K562 (cell line): Measurements from ENCODE around the gene GPR22. TPM values are rescaled to one million over a fixed set of nuclear protein-coding genes. Genes with fewer than 3 reads are reported as not detected.

ENCODE experiments used
- ATAC-seq: fragments of 200-7000 bp; cut with Tn5 transposase; 3 replicates; pipeline ENCODE4 v1.9.1; 2020; ENCODE audit warnings: moderate library complexity
- BruUV-seq: library from RNA; stranded (reverse); fragments of 400-500 nt; replicated peaks from 2 replicates; lab custom pipeline; 2021; lab: Mats Ljungman, UMichigan
- CTCF ChIA-PET: fragments of 300-600 bp; formaldehyde crosslinking; extraction: SDS; loops from one replicate; lab custom pipeline; 2021; ENCODE audit warnings: low intra/inter-chr PET ratio; lab: Yijun Ruan, JAX
- POLR2A ChIA-PET: fragments of 300-600, 350-650 bp; sonication (Branson Sonifier 250); formaldehyde crosslinking; extraction: SDS; loops from one replicate; lab custom pipeline; 2021; ENCODE audit warnings: antibody characterized with exemption, inconsistent platforms; lab: Yijun Ruan, JAX
- DNase-seq, 4 experiments: peaks; one replicate each; pipeline versions ENCODE4 v3.0.0 to v3.0.0-alpha.2; 2011 to 2018; ENCODE audit warnings: low spot score in 3 of 4, mixed read lengths in 3 of 4; ENCODE audit errors: extremely low read depth in 1 of 4
- FAIRE-seq: peaks from 2 replicates; lab custom pipeline; 2011; peaks lifted over from hg19 to GRCh38; lab: Jason Lieb, UNC
- H2AFZ ChIP-seq: 2 replicates; pipeline ENCODE4 v1.6.0; 2011; ENCODE audit warnings: low read depth, low read length, control low read depth, inconsistent platforms
- H3K27ac ChIP-seq: fragments of 200-600 bp; 3 replicates; pipeline ENCODE4 v1.8.0; 2011; ENCODE audit warnings: low read depth, mild to moderate bottlenecking, control low read depth, inconsistent platforms, low read length, moderate library complexity, mixed read lengths; ENCODE audit errors: extremely low read depth
- H3K27me3 ChIP-seq, 2 experiments: fragments of 300-600 bp in 1 of 2; 2 replicates in 1 of 2; 3 replicates in 1 of 2; pipeline versions ENCODE4 v1.6.0 to v1.8.0; 2011; ENCODE audit warnings: inconsistent platforms in 2 of 2, low read length in 2 of 2, mild to moderate bottlenecking in 1 of 2, mixed read lengths in 1 of 2, moderate library complexity in 1 of 2; ENCODE audit not compliant: control insufficient read depth in 2 of 2, insufficient read depth in 2 of 2
- H3K36me3 ChIP-seq: fragments of 300-600 bp; 3 replicates; pipeline ENCODE4 v1.8.0; 2011; ENCODE audit warnings: mild to moderate bottlenecking, low read length, inconsistent platforms; ENCODE audit not compliant: control insufficient read depth, insufficient read depth
- H3K4me1 ChIP-seq, 2 experiments: fragments of 200-600 bp in 1 of 2; replicated peaks in 1 of 2; 2 replicates in 1 of 2; 3 replicates in 1 of 2; pipeline versions ENCODE4 v1.5.1 to v1.8.0; 2011; ENCODE audit warnings: inconsistent platforms in 2 of 2, low read length in 2 of 2, mild to moderate bottlenecking in 1 of 2, mixed read lengths in 1 of 2, moderate library complexity in 1 of 2; ENCODE audit not compliant: control insufficient read depth in 2 of 2, insufficient read depth in 2 of 2
- H3K4me2 ChIP-seq: 2 replicates; pipeline ENCODE4 v1.6.1; 2011; ENCODE audit warnings: low read length, control low read depth, inconsistent platforms, mixed read lengths; ENCODE audit not compliant: insufficient read depth
- H3K4me3 ChIP-seq: fragments of 200-600 bp; sonication (generic), shearing (Covaris generic); 2 replicates; pipeline ENCODE4 v1.5.1; 2016; ENCODE audit warnings: control low read depth, inconsistent platforms
- H3K79me2 ChIP-seq: fragments of 200-600 bp; 3 replicates; pipeline ENCODE4 v1.8.0; 2011; ENCODE audit warnings: low read length, inconsistent platforms; ENCODE audit not compliant: control insufficient read depth, insufficient read depth
- H3K9ac ChIP-seq, 2 experiments: 2 replicates each; pipeline versions ENCODE4 v1.6.0 to v1.6.1; 2011; ENCODE audit warnings: low read depth in 2 of 2, low read length in 2 of 2, control low read depth in 1 of 2, inconsistent platforms in 1 of 2, mild to moderate bottlenecking in 1 of 2, mixed read lengths in 1 of 2; ENCODE audit not compliant: insufficient read depth in 1 of 2
- H3K9me1 ChIP-seq: one replicate; pipeline ENCODE4 v1.6.0; 2011; ENCODE audit warnings: inconsistent platforms, mild to moderate bottlenecking, low read length, moderate library complexity; ENCODE audit not compliant: control insufficient read depth, insufficient read depth
- H3K9me3 ChIP-seq: replicated peaks from 2 replicates; pipeline ENCODE4 v1.5.1; 2011; ENCODE audit warnings: low read depth, low read length, inconsistent platforms; ENCODE audit not compliant: control insufficient read depth, insufficient read depth
- H4K20me1 ChIP-seq: replicated peaks from 2 replicates; pipeline ENCODE4 v1.6.1; 2011; ENCODE audit warnings: low read length, inconsistent platforms, mixed read lengths; ENCODE audit not compliant: control insufficient read depth, insufficient read depth
- GABPB1 ChIP-seq: sonication (generic); formaldehyde crosslinking; IDR thresholded peaks from 2 replicates; pipeline ENCODE4 v1.8.0; 2022; ENCODE audit warnings: mild to moderate bottlenecking, missing genetic modification reagents
- ID3 ChIP-seq, 2 experiments: fragments of 250-450 bp in 1 of 2; fragments of 450-650 bp in 1 of 2; sonication (Bioruptor Pico) in 1 of 2; IDR thresholded peaks; 2 replicates each; pipeline versions ENCODE4 v1.6.1 to v1.8.0; 2016 to 2021; ENCODE audit warnings: mild to moderate bottlenecking in 2 of 2, moderate library complexity in 2 of 2, missing compliant biosample characterization in 1 of 2, missing genetic modification characterization in 1 of 2
- IFI16 ChIP-seq: fragments of 250-450 bp; sonication (Bioruptor Pico); IDR thresholded peaks from 2 replicates; pipeline ENCODE4 v2.1.2; 2022; ENCODE audit warnings: mild to moderate bottlenecking, inconsistent platforms
- NFIC ChIP-seq: fragments of 450-650 bp; IDR thresholded peaks from 2 replicates; pipeline ENCODE4 v1.6.1; 2017; ENCODE audit warnings: mild to moderate bottlenecking, inconsistent platforms
- NONO ChIP-seq, 2 experiments: fragments of 200-400 bp in 1 of 2; fragments of 450-650 bp in 1 of 2; formaldehyde crosslinking in 1 of 2; IDR thresholded peaks; 2 replicates each; pipeline ENCODE4 v1.6.1; 2017; ENCODE audit warnings: low read depth in 2 of 2, mild to moderate bottlenecking in 2 of 2, moderate library complexity in 2 of 2, low read length in 1 of 2
- POLR3G ChIP-seq: IDR thresholded peaks from 2 replicates; pipeline ENCODE4 v1.6.1; 2011; ENCODE audit not compliant: insufficient read length, insufficient replicate concordance; ENCODE audit errors: extremely low read depth
- SRSF7 ChIP-seq: fragments of 200-400 bp; formaldehyde crosslinking; optimal IDR thresholded peaks from 2 replicates; pipeline ENCODE3; 2017; ENCODE audit warnings: mild to moderate bottlenecking, low read depth, low read length
- STAT6 ChIP-seq: sonication (generic); formaldehyde crosslinking; IDR thresholded peaks from 2 replicates; pipeline ENCODE4 v1.8.1; 2023; ENCODE audit warnings: mild to moderate bottlenecking, missing genetic modification reagents
- THRA ChIP-seq: fragments of 450-650 bp; IDR thresholded peaks from 2 replicates; pipeline ENCODE4 v1.6.1; 2017; ENCODE audit warnings: mild to moderate bottlenecking, moderate library complexity
- ZBED1 ChIP-seq: IDR thresholded peaks from 2 replicates; pipeline ENCODE4 v1.6.1; 2014
- WGBS: fragments of 100-300 bp; shearing (Covaris generic); methylation state at CpG from one replicate; pipeline ENCODE4 v1.1.6; 2016; ENCODE audit warnings: low coverage, mixed read lengths; ENCODE audit not compliant: insufficient coverage; ENCODE audit errors: missing lambda C conversion rate; 5-methylcytosine and 5-hydroxymethylcytosine counted together
- in situ Hi-C: fragments of 300-500 bp; cut with MboI; formaldehyde crosslinking; loops from 4 replicates; pipeline ENCODE4 v1.15.0; 2018; ENCODE audit warnings: inconsistent platforms, mixed read lengths
- intact Hi-C: fragments of 100-400 bp; cut with micrococcal nuclease; formaldehyde crosslinking; loops from 2 replicates; pipeline ENCODE4 v1.14.2; 2022
- polyA plus RNA-seq, 8 experiments: library from polyadenylated mRNA; depleted of rRNA in 4 of 8; stranded (reverse) in 5 of 8; unstranded in 3 of 8; fragments of >200 nt; fragmentation: Nextera tagmentation in 2 of 8; fragmentation: Illumina TruSeq in 1 of 8; extraction: Ambion mirVana in 2 of 8; extraction: Trizol in 1 of 8; gene quantifications; 2 replicates each; pipeline versions ENCODE4 v1.2.1 to v1.2.3, GENCODE V29; 2011 to 2014; ENCODE audit warnings: inconsistent platforms in 1 of 8, missing spikeins in 1 of 8
- total RNA-seq, 7 experiments: library from RNA; depleted of rRNA in 6 of 7; stranded (reverse); fragments of >200 nt in 6 of 7; fragmentation: Illumina TruSeq in 2 of 7; extraction: Trizol in 2 of 7; gene quantifications; 2 replicates each; pipeline versions ENCODE4 v1.2.1 to v1.2.3, GENCODE V29; 2011 to 2021; ENCODE audit warnings: low replicate concordance in 1 of 7

The GPR22 gene
- total and polyA plus RNA-seq, 9 of the 15 experiments (the other 6 are each of a cell fraction or from before 2014, with no cell fraction given) = 0.07 to 0.20 TPM; not detected in 7

GRCh38 chr7:107464666-107465226 is 5.1 kb upstream of the GPR22 start:
- no peak overlapping the region for H2AFZ ChIP-seq
- 52% methylated on average over 3 of the region's 3 CpGs for WGBS
- TF ChIP-seq IFI16 (CRISPR knock-in tag) (no peak), ID3 (CRISPR knock-in tag; IDR thresholded peaks at IDR 0.05) (no peak), ID3 (tag; IDR thresholded peaks at IDR 0.05) (no peak)
- TF ChIP-seq, all 486 proteins: peak for 0

GRCh38 chr7:107467972-107468371 is 1.9 kb upstream of the GPR22 start:
- Histone ChIP-seq H3K9me1 (no peaks in the 10 kb centered on the region), H3K79me2 (no peaks in the 10 kb centered on the region), H3K36me3 (no peaks in the 10 kb centered on the region), H3K4me2 (no peak overlapping the region), H3K9me3 (no peaks in the 10 kb centered on the region), H3K27me3 (no peaks in the 10 kb centered on the region), H3K27ac (no peak overlapping the region), H4K20me1 (no peaks in the 10 kb centered on the region), H3K4me1 (no peaks in the 10 kb centered on the region), H2AFZ (no peak overlapping the region), H3K4me3 (no peak overlapping the region), H3K9ac (no peak overlapping the region)
- no TSS peak for BruUV-seq
- intact Hi-C loops = loop anchor here (10.0 kb wide), 1 partner anchor 677 kb away; no protein-coding TSS in a partner anchor
- 89% methylated on average over 2 of the region's 2 CpGs for WGBS
- ChIA-PET CTCF (no interaction called here), POLR2A (interaction anchor here (1.2 kb wide), 1 partner anchor 18 kb away, joined by 3 read pairs; no protein-coding TSS in a partner anchor)
- ATAC-seq (no peak), FAIRE-seq (no peak), DNase-seq (no peak)
- in situ Hi-C loops = no loop called here
- TF ChIP-seq SRSF7 (no peak), ZBED1 (no peak), THRA (no peak), POLR3G (no peak), STAT6 (no peak), GABPB1 (no peak), NFIC (no peak), NONO (IDR thresholded peaks at IDR 0.05; ENCODE audit: low read depth in 2 of 2, low read length in 1 of 2) (no peak)

More at GRCh38 chr7:107464666-107465226, 5.1 kb upstream of the GPR22 start:
- intact Hi-C loops = loop anchor here (5.0 to 10.0 kb wide), 2 partner anchors 98 to 680 kb away; partner anchors contain the start of genes COG5 and DUS4L
- CTCF ChIA-PET = interaction anchor here (2.0 to 2.8 kb wide), 2 partner anchors 410 to 415 kb away, joined by 7 to 17 read pairs; no protein-coding TSS in a partner anchor
- Histone ChIP-seq H3K4me2 (no peak overlapping the region), H3K4me1 (no peaks in the 10 kb centered on the region), H3K36me3 (no peaks in the 10 kb centered on the region), H3K4me3 (no peak overlapping the region), H3K79me2 (no peaks in the 10 kb centered on the region), H3K27me3 (no peaks in the 10 kb centered on the region), H3K9ac (no peak overlapping the region), H3K27ac (no peak overlapping the region), H3K9me3 (no peaks in the 10 kb centered on the region), H4K20me1 (no peaks in the 10 kb centered on the region), H3K9me1 (no peaks in the 10 kb centered on the region)
- in situ Hi-C loops = no loop called here
- no TSS peak for BruUV-seq
- ATAC-seq = peak; percentile 8; the same call in 1 of the 3 replicates
- FAIRE-seq = no peak
- no peak for DNase-seq
- POLR2A ChIA-PET = interaction anchor here (0.5 to 1.2 kb wide), 2 partner anchors 261 to 410 kb away, joined by 3 read pairs; no protein-coding TSS in a partner anchor
